ENCODE measurements around the gene UBE2E2.

The UBE2E2 gene

GRCh38 chr3:23242106-23242505 lies 39.0 kb downstream of the UBE2E2 start:
- no peak for FAIRE-seq

GRCh38 chr3:23244324-23245041 lies 41.4 kb downstream of the UBE2E2 start:
- no peak for FAIRE-seq

- FAIRE-seq, result no peak
Observed at GRCh38 chr3:23246651-23247050, 43.5 kb downstream of the UBE2E2 start.

DNA sequence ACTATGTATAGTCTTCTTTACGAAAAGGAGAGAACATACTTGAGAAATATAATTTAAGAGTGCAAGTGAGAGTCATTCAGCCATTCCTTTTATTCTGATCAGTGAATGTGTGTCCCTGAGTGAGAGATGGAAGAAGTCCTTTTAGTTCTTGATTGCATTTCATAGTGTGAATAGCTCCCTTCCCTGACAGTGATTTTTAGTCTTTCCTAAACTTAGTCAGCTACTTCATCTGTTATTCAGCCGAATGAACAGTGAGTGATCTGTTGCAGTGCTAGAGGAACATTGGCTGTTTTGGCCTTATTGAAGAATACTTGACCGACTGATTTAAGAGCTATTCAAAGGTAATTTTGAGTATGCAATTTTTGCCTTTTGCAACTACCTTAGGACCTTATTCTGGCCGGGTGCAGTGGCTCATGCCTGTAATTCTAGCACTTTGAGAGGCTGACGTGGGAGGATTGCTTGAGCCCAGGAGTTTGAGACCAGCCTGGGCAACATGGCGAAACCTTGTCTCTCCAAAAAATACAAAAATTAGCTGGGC lies 45.5 kb downstream of the UBE2E2 start:
- no peak for FAIRE-seq

DNA sequence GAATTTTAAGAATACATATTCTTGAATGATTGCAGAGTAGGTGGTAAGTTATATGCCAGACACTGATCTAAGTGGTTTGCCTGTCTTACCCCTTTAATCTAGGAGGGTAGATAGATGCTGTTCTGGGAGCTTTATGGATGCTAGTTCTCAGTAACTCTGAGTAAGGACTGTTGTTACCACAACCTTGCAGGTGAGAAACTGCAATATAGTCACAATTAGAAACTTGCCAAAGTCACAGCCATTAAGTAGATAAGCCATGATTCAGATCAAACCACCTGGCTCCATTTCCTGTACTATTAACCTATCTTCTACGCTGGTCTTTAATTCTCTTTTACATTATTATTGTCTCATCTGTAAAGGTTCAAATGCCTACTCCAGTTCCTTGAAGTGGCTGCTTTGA lies 46.8 kb downstream of the UBE2E2 start:
- FAIRE-seq, result no peak

- FAIRE-seq, result no peak
Observed at GRCh38 chr3:23252122-23252521, 49.0 kb downstream of the UBE2E2 start.

DNA sequence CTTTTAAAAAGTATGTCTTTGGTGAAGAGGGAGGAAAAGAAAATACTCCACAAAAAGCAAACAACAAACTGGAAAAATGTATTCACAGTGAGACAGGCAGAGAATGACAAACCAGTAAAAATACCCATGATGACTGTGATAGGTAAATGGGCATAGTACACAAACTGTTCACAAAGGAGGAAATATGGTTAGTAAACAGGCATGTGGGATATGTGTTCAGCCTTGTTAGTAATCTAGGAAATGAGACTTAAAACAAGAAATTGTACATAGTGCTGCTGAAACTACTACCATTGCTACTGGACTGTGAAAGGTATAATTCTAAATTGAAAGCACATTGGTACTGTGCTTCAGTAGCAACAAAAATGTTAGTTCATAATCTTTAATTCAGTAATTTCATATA lies 50.1 kb downstream of the UBE2E2 start:
- FAIRE-seq, result no peak

DNA sequence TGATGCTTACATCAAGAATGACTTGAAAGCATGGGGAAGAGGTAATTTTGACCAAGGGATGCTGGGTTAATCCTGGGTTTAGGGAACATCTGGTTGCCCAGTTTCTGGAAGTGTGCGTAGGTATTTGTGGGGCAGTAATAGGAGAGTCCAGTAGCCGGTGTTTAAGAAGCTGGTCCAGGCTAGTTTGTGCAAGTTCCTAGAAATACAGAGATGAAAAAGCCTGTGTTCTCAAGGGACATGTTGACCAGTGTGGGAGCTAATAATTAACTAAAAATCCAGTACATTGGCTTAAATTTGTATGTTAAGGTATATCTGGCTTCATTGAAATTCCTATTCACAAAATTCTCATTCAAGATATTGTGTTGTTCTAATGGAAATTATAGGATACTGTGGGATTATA lies 51.2 kb downstream of the UBE2E2 start:
- no peak for FAIRE-seq

DNA sequence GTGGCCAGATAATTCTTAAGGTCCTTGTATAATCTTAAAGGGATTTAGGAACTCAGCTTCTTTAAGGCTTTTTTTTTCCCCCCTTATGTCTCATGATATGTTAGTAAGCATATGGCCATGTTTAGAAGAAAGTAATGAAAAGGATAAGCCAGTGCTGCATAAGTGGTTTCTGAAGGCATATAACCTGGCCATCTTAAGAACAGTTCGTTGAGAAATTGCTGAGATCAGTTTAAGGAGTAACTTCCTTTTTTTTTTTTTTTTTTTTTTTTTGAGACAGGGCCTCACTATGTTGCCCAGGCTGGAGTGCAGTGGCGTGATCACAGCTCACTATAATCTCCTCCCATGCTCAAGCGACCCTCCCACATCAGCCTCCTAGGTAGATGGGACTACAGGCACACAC lies 51.7 kb downstream of the UBE2E2 start:
- FAIRE-seq, result no peak

DNA sequence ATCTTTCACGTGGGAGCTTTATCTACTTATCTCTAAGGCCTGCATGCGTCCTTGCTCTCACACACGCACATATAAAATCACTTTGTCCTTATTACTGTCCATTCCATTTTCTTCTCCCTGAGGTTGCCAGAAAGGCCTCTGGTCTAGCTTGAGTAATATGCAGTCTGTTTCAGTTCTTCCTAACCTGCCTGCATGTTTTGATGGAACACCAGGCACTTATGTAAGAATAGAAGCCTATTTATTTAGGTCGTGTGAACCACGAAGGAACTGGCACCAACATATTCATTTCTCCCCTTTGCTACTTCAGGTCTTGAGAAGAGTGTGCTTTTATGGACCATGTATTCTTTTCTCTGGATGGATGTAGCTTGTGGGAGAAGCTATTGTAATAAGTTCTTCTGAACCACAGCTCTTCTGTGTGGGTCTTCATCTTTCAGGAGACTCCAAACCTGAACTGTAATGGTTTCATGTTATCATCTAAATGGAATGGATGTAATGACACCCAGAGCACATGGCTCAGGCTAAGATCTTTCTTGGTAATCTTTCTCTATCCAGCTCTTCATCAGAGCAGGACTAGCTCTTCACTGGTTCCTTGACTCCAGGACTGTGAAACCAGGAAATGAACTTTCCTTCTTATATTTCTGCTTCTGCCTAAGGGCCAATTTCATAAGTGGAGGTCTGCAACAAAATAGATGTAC lies 53.8 kb downstream of the UBE2E2 start:
- FAIRE-seq, result no peak

DNA sequence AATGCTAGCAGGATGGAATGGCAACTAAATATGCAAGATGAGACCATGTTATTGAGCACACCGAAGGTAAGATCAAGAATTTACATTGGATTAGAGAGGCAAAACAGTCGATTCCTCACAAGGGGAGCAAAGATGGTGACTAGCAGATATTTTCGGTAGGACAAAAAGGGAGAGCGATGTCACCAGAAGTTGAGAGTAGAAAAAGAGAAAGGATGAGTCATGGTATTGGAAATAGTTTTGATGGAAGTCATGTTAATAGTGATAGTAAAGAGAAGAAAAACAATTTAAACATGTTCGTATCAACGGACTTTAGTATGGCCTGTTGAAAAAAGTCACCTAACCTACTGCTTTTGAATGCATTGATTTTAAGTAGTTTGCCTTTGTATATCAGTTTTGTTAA lies 55.0 kb downstream of the UBE2E2 start:
- no peak for FAIRE-seq

DNA sequence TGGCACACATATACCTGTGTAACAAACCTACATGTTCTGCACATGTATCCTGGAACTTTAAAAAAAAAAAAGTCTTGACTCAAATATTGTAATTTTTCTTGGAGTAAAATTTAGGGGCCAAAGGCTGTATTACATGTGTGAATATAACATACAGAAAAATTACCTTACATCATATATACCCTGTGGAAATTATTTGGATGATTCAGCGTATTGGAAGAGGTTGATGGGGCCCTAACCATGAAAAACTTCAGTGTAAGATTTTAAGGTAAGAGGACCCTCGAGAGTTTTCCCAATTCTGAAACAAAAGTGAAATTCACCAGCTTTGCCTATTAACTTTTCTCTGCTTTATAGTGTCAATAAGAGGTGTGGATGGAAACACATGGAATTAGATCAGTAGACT lies 56.4 kb downstream of the UBE2E2 start:
- no peak for FAIRE-seq

GRCh38 chr3:23262766-23263165 lies 59.6 kb downstream of the UBE2E2 start:
- no peak for FAIRE-seq

GRCh38 chr3:23263796-23264195 lies 60.7 kb downstream of the UBE2E2 start:
- FAIRE-seq, result no peak

DNA sequence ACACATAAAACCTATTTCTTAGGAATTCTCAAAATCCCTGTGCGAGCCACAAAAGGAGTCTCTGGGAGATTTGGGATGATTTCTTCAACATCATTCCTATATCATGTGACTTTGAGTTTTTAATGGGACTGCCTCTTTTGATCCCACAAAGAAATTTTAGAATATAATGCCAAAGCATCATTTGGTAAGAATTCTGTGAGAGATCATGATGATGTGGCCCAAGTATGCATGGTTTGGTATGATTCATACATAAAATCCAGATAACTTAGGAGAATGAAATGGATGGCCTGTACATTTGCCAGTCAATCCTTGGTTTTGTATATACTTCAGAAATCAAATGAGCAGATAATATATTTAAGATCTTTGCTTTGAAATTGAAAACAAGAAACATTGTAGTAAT lies 61.3 kb downstream of the UBE2E2 start:
- FAIRE-seq, result no peak

- no peak for FAIRE-seq
Observed at GRCh38 chr3:23270423-23270822, 67.3 kb downstream of the UBE2E2 start.

DNA sequence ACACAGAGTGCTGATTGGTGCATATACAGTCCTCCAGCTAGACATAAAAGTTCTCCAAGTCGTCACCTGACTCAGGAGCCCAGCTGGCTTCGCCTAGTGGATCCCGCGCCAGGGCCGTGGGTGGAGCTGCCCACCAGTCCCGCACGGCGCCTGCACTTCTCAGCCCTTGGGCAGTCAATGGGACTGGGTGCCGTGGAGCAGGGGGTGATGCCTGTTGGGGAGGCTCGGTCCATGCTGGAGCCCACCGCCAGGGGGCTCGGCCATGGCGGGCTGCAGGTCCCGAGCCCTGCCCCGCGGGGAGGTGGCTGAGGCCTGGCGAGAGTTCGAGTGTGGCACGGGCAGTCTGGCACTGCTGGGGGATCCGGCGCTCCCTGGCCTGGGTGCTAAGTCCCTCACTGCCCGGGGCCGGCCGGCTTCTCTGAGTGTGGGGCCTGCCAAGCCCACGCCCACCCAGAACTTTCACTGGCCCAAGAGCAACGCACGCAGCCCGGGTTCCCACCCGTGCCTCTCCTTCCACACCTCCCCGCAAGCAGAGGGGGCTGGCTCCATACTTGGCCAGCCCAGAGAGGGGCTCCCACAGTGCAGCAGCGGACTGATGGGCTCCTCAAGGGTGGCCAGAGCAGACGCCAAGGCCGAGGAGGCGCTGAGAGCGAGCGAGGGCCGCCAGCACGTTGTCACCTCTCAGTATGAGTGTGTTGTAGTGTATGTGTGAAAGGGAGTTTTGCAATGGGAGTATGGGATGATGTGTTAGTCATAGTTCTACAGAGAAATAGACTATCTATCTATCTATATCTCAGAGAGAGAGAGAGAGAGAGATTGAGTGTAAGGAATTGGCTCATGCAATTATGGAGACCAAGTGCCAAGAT lies 69.0 kb downstream of the UBE2E2 start:
- no peak for FAIRE-seq

DNA sequence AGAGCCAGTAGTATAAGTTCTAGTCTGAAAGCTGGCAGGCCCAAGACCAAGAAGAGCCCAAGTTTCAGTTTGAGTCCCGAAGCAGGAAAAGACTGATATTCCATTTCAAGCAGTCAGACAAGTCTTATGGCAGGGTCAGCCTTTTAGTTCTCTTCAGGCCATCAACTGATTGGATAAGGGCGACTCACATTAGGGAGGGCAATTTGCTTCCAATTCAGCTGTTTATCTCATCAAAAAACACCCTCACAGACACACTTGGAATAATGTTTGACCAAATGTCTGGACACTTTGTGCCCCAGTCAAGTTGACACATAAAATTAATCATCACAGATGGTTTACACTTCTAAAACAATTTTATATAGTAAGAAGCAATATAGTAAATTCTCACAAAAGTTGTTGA lies 69.7 kb downstream of the UBE2E2 start:
- no peak for FAIRE-seq

DNA sequence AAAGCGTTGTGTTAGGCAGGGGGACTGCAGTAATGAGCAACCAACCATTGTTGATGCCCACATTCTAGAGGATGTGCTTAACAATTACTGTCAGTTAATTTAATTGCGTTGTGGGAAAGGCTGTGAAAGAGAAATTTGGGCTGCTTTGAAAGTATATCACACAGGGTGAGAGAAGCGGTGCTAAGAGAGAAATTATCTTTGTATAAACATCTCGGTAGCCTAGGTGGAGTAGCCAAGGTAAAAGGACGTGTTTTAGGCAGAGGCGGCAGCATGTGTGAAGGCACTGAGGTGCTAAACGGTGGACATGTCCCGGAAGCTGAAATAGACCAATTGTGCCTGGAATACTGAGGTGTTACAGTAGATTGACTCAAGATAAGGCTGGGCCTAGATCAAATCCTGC lies 71.9 kb downstream of the UBE2E2 start:
- no peak for FAIRE-seq

GRCh38 chr3:23275814-23276213 lies 72.7 kb downstream of the UBE2E2 start:
- no peak for FAIRE-seq

- no peak for FAIRE-seq
Observed at GRCh38 chr3:23276913-23277658, 74.0 kb downstream of the UBE2E2 start.

DNA sequence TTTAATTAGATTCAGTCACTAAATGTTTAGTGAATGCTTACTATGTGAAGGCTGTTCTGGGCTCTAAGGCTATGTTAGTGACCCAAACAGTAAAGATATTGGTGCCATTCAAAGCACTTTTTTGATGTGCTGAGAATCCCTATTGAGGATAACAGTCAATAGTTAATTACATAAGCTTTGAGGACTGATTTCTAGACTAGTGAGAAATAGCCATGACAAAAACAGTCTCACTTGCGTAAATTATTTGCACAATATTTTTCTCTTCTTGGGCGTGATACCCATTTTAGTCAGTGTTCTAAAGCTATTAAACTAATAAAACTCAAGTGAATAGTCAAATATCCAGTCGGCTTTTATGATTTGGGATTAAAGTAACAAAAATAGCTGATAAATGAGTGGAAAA lies 74.6 kb downstream of the UBE2E2 start:
- FAIRE-seq, result no peak

DNA sequence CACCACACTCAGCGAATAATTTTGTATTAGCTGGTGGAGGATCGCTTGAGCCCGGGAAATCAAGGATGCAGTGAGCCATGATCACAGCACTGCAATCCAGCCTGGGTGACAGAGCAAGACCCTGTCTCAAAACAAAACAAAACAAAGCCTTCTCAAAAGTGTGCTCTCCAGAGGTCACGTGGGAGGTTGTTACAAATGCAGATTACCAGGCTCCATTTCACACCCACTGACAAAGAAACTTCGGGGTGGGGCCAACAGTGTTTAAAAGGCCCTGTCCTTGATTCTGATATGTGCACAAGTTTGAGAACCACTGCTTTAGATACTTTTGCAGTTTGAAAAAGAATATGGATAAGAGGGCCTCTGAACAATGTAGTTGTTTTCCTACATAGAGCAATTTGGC lies 80.5 kb downstream of the UBE2E2 start:
- FAIRE-seq, result no peak
